DOHH2 (cell line): ENCODE results near the gene SPON1.
"Not testable (repeated sequence)": the region's sequence is repeated elsewhere in the genome, so short reads cannot be mapped to it uniquely, and the experiment has no call there.

Experiments used
- H3F3A ChIP-seq: fragments of 200-600 bp; sonication (generic), shearing (Covaris generic); 2 replicates; pipeline ENCODE4 v1.6.0; 2016; ENCODE audit warnings: antibody characterized with exemption, mild to moderate bottlenecking; ENCODE audit not compliant: control insufficient read depth, insufficient read depth
- H3K27ac ChIP-seq: fragments of 200-600 bp; sonication (generic); 2 replicates; pipeline ENCODE4 v1.5.1; 2014; ENCODE audit warnings: low read depth, mild to moderate bottlenecking, low read length, moderate library complexity
- H3K27me3 ChIP-seq: fragments of 200-600 bp; sonication (generic); 2 replicates; pipeline ENCODE4 v1.6.1; 2014; ENCODE audit warnings: mild to moderate bottlenecking, low read length, mixed read lengths; ENCODE audit not compliant: control insufficient read depth
- H3K36me3 ChIP-seq: fragments of 200-600 bp; sonication (generic); 2 replicates; pipeline ENCODE4 v1.6.1; 2014; ENCODE audit warnings: mild to moderate bottlenecking, low read length, moderate library complexity, mixed read lengths; ENCODE audit not compliant: control insufficient read depth
- H3K4me1 ChIP-seq: fragments of 200-600 bp; sonication (generic); 2 replicates; pipeline ENCODE4 v1.6.1; 2014; ENCODE audit warnings: mild to moderate bottlenecking, low read length, mixed read lengths; ENCODE audit not compliant: control insufficient read depth
- H3K4me2 ChIP-seq: fragments of 200-600 bp; sonication (generic); 2 replicates; pipeline ENCODE4 v1.6.0; 2014; ENCODE audit warnings: mild to moderate bottlenecking, low read length, moderate library complexity
- H3K4me3 ChIP-seq: fragments of 200-600 bp; sonication (generic); 2 replicates; pipeline ENCODE4 v1.5.1; 2014; ENCODE audit warnings: mild to moderate bottlenecking, low read length, mixed read lengths
- H3K79me2 ChIP-seq: fragments of 200-600 bp; sonication (generic); 2 replicates; pipeline ENCODE4 v1.6.1; 2014; ENCODE audit warnings: mild to moderate bottlenecking, low read length, mixed read lengths; ENCODE audit not compliant: control insufficient read depth
- H3K9me2 ChIP-seq: fragments of 200-600 bp; sonication (generic); replicated peaks from 2 replicates; pipeline ENCODE4 v1.6.1; 2014; ENCODE audit warnings: mild to moderate bottlenecking, low read length, mixed read lengths; ENCODE audit not compliant: control insufficient read depth
- H3K9me3 ChIP-seq: fragments of 200-600 bp; sonication (generic); 2 replicates; pipeline ENCODE4 v1.6.1; 2014; ENCODE audit warnings: antibody characterized with exemption, low read length, mixed read lengths; ENCODE audit not compliant: control insufficient read depth, insufficient read depth
- H4K20me1 ChIP-seq: fragments of 200-600 bp; sonication (generic); 2 replicates; pipeline ENCODE4 v1.6.0; 2014; ENCODE audit warnings: low read depth, mild to moderate bottlenecking, antibody characterized with exemption, low read length, moderate library complexity; ENCODE audit not compliant: control insufficient read depth, insufficient read depth
- EZH2phosphoT487 ChIP-seq: fragments of 200-600 bp; sonication (generic); IDR thresholded peaks from 2 replicates; pipeline ENCODE4 v1.6.1; 2017; ENCODE audit warnings: borderline replicate concordance, mild to moderate bottlenecking, antibody characterized with exemption, low read length, moderate library complexity, mixed read lengths
- TF ChIP-seq, protein P1 (sequence below): fragments of 200-600 bp; sonication (generic); IDR thresholded peaks from one replicate; pipeline ENCODE4 v1.5.1; 2014; ENCODE audit warnings: antibody characterized with exemption, mild to moderate bottlenecking, low read depth, low read length; ENCODE audit not compliant: poor library complexity, severe bottlenecking

SPON1 gene

DNA sequence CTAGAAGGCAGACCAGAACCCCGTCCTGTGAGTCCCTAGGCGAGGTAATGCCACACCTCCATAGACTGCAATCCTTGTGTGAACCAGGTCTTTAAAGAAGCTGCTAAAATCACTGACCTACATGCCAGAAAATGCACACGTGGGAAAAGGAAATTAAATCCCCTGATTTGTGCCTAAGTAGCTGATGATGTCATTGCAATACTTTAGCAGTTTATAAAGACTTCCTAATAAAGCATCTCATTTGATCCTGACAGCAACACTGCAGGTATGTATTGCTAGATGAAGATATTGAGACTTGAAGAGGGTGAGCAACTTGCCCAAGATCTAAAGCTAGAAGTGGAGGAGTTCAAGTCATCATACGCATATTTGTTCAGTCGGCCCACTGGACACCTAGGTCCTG is 289.2 kb downstream of the SPON1 start:
- Histone ChIP-seq H3K4me2 (no peak overlapping the region), H3K36me3 (no peaks in the 10 kb centered on the region), H3K27ac (no peak overlapping the region), H3K9me3 (no peaks in the 10 kb centered on the region), H3K79me2 (no peaks in the 10 kb centered on the region), H3F3A (no peaks in the 10 kb centered on the region), H3K4me3 (no peak overlapping the region), H3K9me2 (no peaks in the 10 kb centered on the region), H4K20me1 (no peaks in the 10 kb centered on the region), H3K27me3 (peaks cover 16% of the 10 kb centered on the region; the same call in 1 of the 2 replicates), H3K4me1 (no peaks in the 10 kb centered on the region)
- TF ChIP-seq, protein P1, sequence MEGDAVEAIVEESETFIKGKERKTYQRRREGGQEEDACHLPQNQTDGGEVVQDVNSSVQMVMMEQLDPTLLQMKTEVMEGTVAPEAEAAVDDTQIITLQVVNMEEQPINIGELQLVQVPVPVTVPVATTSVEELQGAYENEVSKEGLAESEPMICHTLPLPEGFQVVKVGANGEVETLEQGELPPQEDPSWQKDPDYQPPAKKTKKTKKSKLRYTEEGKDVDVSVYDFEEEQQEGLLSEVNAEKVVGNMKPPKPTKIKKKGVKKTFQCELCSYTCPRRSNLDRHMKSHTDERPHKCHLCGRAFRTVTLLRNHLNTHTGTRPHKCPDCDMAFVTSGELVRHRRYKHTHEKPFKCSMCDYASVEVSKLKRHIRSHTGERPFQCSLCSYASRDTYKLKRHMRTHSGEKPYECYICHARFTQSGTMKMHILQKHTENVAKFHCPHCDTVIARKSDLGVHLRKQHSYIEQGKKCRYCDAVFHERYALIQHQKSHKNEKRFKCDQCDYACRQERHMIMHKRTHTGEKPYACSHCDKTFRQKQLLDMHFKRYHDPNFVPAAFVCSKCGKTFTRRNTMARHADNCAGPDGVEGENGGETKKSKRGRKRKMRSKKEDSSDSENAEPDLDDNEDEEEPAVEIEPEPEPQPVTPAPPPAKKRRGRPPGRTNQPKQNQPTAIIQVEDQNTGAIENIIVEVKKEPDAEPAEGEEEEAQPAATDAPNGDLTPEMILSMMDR = no peak
- no peak for TF ChIP-seq EZH2phosphoT487

DNA sequence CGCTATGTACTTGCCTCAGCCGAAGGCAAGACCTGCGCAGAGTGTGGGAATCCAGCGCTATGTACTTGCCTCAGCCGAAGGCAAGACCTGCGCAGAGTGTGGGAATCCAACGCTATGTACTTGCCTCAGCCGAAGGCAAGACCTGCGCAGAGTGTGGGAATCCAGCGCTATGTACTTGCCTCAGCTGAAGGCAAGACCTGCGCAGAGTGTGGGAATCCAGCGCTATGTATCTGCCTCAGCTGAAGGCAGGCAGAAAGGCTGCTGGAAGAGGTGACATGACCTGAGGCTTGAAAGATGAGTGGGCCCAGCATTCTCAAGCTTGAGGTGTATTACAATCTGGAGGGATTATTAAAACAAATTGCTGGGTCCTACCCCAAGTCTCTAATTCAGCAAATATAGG is 290.0 kb downstream of the SPON1 start:
- H3K36me3 ChIP-seq, H3K4me3 ChIP-seq, H3F3A ChIP-seq, H3K79me2 ChIP-seq, H3K9me2 ChIP-seq, H3K4me2 ChIP-seq, H3K9me3 ChIP-seq, H3K4me1 ChIP-seq, H3K27ac ChIP-seq, H4K20me1 ChIP-seq: not testable (repeated sequence)
- H3K27me3 ChIP-seq = peaks cover 12% of the 10 kb centered on the region; the same call in 1 of the 2 replicates

DNA sequence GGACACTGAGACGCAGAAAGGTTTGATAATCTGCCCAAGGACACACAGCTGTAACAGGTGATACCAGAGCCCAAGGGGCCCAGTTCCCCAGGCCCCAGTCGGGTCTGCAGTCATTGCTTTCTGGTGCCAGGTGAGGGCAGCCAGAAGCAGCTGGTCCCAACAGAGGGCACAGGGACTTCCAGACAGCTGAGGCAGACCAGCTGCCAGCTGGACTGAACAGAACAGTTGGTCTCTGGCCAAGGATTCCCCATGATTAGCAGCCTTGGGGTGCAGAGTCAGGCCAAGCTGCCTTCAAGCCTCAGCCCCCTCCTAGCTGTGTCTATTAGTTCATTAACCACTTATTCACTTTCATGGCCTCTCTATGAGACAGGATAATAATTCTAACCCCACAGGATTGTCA is 290.9 kb downstream of the SPON1 start:
- Histone ChIP-seq H3K27me3 (peaks cover 9% of the 10 kb centered on the region; the same call in 1 of the 2 replicates), H3K9me3 (no peaks in the 10 kb centered on the region), H3K27ac (no peak overlapping the region), H3K9me2 (no peaks in the 10 kb centered on the region), H3K4me2 (no peak overlapping the region), H3K79me2 (no peaks in the 10 kb centered on the region), H3K36me3 (no peaks in the 10 kb centered on the region), H4K20me1 (no peaks in the 10 kb centered on the region), H3K4me1 (no peaks in the 10 kb centered on the region), H3K4me3 (no peak overlapping the region), H3F3A (no peaks in the 10 kb centered on the region)
- no peak for TF ChIP-seq EZH2phosphoT487
- TF ChIP-seq, protein P1 = no peak

DNA sequence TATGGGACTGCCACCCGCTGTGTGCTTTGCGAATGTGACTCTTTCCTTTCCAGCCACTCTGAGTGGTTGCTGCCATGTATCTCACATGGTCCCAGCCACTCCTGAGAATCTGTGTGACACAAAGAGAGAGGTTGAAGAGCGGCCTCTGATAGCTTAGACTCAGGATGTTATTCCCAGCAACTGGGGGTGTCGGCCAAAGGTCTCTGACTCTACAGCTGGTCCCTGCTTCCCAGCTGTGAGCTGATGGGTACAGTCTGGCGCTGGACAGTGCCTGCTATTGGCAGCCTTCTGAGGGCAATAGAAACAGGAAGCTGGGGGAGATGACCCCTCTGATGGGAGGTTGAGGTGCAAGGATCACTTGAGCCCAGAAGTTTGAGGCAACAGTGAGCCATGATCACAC is 291.3 kb downstream of the SPON1 start:
- H3K4me3 ChIP-seq = no peak overlapping the region
- no peaks in the 10 kb centered on the region for H3K79me2 ChIP-seq
- no peak overlapping the region for H3K27ac ChIP-seq
- H4K20me1 ChIP-seq = no peaks in the 10 kb centered on the region
- no peak overlapping the region for H3K4me2 ChIP-seq
- no peak for TF ChIP-seq EZH2phosphoT487
- TF ChIP-seq, protein P1 = no peak
- no peaks in the 10 kb centered on the region for H3F3A ChIP-seq
- no peaks in the 10 kb centered on the region for H3K36me3 ChIP-seq
- no peaks in the 10 kb centered on the region for H3K4me1 ChIP-seq
- H3K27me3 ChIP-seq = peaks cover 6% of the 10 kb centered on the region; the same call in 1 of the 2 replicates
- H3K9me2 ChIP-seq = no peaks in the 10 kb centered on the region
- no peaks in the 10 kb centered on the region for H3K9me3 ChIP-seq
